Duodenal mucosa (tissue), 2 donors: Measurements from ENCODE around the gene SPTLC2.

Experiments
- H3K27ac ChIP-seq: one replicate; pipeline ENCODE4 v1.7.0; 2013; ENCODE audit warnings: low read depth, low read length
- H3K27me3 ChIP-seq, 2 donors: one replicate each; pipeline ENCODE4 v1.7.0; 2013; ENCODE audit warnings: low read length in 2 of 2, control low read depth in 1 of 2; ENCODE audit not compliant: insufficient read depth in 2 of 2, control insufficient read depth in 1 of 2
- H3K36me3 ChIP-seq, 2 donors: one replicate each; pipeline ENCODE4 v1.7.0; 2013; ENCODE audit warnings: low read length in 2 of 2, control low read depth in 1 of 2; ENCODE audit not compliant: insufficient read depth in 2 of 2, control insufficient read depth in 1 of 2
- H3K4me1 ChIP-seq, 2 donors: one replicate each; pipeline ENCODE4 v1.7.0; 2013; ENCODE audit warnings: low read length in 2 of 2, control low read depth in 1 of 2; ENCODE audit not compliant: insufficient read depth in 2 of 2, control insufficient read depth in 1 of 2
- H3K4me3 ChIP-seq, 2 donors: one replicate each; pipeline ENCODE4 v1.7.0; 2013; ENCODE audit warnings: low read length in 2 of 2, low read depth in 1 of 2
- H3K9ac ChIP-seq, 2 donors: one replicate each; pipeline ENCODE4 v1.7.0; 2013; ENCODE audit warnings: low read length in 2 of 2, low read depth in 1 of 2
- H3K9me3 ChIP-seq, 2 donors: one replicate each; pipeline ENCODE4 v1.7.0; 2013; ENCODE audit warnings: low read length in 2 of 2, control low read depth in 1 of 2; ENCODE audit not compliant: control insufficient read depth in 1 of 2

Gene SPTLC2

DNA sequence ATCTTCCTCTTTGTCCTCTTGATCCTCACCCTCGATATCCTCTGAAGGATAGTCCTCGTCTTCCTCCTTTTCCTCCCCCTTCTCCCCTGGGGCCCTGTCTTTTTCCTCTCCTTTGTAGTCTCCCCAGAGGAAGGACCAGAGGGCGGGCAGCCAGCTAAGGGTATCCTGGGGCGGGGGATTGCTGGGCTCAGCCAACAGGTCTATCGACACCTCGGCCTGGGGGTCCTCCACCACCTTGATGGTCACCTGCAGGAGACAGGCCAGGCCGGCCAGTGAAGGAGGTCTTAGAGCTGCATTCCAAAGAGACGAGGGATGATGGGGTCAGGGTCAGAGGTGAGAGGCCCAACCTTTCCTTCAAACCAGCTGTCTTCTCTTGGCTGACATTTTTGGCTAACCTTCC lies 134.0 kb downstream of the SPTLC2 start:
- Histone ChIP-seq H3K4me3 (no peak overlapping the region), H3K27me3 (no peaks in the 10 kb centered on the region), H3K4me1 (no peaks in the 10 kb centered on the region), H3K9ac (no peak overlapping the region), H3K9me3 (no peaks in the 10 kb centered on the region), H3K27ac (no peak overlapping the region), H3K36me3 (no peaks in the 10 kb centered on the region)

DNA sequence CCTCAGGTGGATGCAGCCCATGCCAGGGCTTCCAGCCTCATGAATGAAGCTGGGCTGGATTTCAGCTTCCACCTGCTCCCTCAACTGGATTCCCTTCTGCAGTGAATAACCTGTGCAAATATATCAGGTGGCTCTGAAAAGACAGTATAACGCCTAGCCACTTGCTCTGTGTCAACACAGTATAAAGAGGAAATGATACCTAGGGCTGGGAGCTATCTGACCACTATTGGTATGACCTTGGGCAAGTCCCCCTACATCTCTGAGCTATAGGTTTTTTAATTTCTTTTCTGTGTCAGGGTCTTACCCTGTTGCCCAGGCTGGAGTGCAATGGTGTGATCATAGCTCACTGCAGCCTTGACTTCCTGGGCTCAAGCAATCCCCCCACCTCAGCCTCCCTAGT lies 137.6 kb downstream of the SPTLC2 start:
- Histone ChIP-seq H3K9ac (no peak overlapping the region), H3K9me3 (no peaks in the 10 kb centered on the region), H3K36me3 (no peaks in the 10 kb centered on the region), H3K27ac (no peak overlapping the region), H3K4me1 (no peaks in the 10 kb centered on the region), H3K27me3 (no peaks in the 10 kb centered on the region), H3K4me3 (no peak overlapping the region)

DNA sequence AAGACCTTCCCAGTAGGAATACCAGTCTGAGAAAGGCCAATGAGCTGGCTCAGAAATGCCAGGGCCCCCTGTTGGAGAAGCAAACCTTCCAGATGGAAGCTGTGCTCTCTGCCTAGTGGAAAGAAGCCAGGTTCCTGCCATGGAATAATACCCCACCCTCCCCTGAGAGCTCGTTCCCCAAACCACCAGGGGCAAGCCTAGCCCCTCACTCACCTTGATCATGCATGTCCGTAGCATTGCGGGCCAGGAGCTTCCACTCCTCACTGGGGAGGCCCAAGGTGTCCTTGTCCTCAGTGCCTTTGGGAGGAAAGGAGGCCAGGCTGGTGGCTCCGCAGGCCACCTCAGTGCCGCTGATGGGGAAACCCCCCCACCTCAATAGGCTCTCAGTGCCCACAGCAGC lies 138.4 kb downstream of the SPTLC2 start:
- no peaks in the 10 kb centered on the region for H3K9me3 ChIP-seq
- H3K36me3 ChIP-seq, result no peaks in the 10 kb centered on the region
- H3K9ac ChIP-seq, result no peak overlapping the region
- no peak overlapping the region for H3K4me3 ChIP-seq
- no peaks in the 10 kb centered on the region for H3K27me3 ChIP-seq
- no peaks in the 10 kb centered on the region for H3K4me1 ChIP-seq
- H3K27ac ChIP-seq, result no peak overlapping the region

DNA sequence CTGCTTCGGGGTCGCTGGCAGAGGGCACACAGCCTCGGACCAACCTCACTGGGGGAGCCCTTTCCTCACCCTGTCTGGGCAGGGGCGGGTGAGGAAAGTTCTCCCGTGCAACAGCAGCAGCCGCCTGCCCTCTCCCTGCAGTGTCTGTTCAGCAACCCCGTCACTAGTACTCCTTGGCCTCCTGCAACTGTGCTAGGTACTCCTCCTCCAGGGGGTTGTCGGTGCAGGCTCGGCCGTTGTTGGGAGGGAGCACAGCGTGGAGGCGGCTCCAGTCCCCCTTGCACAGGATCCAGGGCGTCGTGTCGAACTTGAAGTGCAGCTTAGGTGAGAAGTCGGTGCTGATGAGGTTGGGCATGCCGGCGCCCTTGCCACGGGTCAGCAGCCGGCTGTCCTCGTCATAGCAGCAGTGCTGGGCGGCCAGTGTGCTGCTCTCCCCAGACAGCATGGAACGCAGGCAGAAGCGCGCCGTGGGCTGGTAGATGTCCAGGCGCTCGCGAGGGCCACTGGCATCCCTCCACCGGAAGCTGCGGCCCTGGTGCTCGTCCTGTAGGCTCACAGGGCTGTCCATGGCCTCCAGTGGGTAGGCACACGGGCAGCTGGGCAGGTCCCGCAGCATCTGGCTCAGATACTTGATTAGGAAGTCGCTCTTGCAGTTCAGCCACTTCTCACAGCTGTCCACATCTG lies 140.9 kb downstream of the SPTLC2 start:
- H3K27ac ChIP-seq, result no peak overlapping the region
- H3K4me1 ChIP-seq, result no peaks in the 10 kb centered on the region
- no peaks in the 10 kb centered on the region for H3K9me3 ChIP-seq
- H3K27me3 ChIP-seq, result no peaks in the 10 kb centered on the region
- no peaks in the 10 kb centered on the region for H3K36me3 ChIP-seq
- H3K9ac ChIP-seq, result no peak overlapping the region
- H3K4me3 ChIP-seq, result no peak overlapping the region

DNA sequence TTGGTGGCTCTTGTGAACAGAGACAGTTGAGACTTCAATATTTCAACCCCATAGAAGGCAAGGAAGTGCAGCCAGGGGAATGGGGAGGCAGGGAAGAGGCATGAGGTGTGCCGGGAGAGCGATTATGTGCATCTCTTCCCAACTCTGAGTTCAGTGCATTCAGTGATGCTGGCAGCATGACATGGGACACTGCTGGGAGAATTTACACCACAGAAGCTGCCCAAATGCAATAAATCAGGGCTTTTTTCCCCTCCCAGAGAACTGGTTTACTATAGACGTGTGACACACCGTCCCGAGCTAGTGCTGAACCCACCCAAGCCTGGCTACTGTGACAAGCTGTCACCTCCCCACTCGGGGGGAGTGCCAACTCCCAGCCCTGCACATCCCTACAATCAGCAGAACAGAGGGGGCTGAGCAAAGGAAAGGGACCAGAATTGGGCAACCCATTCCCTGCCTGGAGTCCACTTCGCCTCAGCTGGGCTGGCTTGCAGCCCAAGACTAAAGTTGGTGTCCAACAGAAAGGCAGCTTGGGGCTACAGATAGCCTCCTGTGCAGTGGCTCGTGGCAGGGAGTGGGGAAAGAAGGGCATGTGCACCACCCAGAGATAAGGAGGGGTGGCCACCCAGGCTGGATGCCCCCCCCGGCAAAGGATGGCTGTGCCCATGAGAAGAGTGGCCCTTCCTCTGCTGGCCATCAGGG lies 141.8 kb downstream of the SPTLC2 start:
- Histone ChIP-seq H3K36me3 (peaks cover under 1 to 1% of the 10 kb centered on the region in 2 donors), H3K4me1 (no peaks in the 10 kb centered on the region), H3K9ac (no peak overlapping the region), H3K27ac (no peak overlapping the region), H3K9me3 (no peaks in the 10 kb centered on the region), H3K27me3 (no peaks in the 10 kb centered on the region), H3K4me3 (no peak overlapping the region)

DNA sequence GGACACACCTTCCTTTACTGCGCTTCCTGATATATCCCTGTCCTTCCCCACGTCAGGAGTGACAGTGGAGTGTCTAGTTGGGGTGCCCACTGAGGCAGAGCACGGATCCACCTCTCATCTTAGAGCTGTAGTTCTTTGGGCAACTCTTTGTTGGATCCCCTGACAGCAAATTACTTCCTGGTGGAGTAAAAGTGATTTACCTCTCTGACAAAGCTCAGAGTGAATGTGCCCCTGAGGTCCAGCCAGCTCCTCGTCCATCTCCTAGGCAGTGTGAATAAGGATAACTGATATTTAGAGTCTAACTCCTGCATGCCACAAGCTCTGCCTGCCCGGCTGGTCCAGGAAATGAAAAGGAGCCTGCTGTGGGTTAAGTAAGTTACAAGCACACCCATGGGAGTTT lies 142.5 kb downstream of the SPTLC2 start:
- H3K9ac ChIP-seq, result no peak overlapping the region
- peaks cover 7 to 8% of the 10 kb centered on the region in 2 donors for H3K36me3 ChIP-seq
- H3K9me3 ChIP-seq, result no peaks in the 10 kb centered on the region
- no peak overlapping the region for H3K27ac ChIP-seq
- no peak overlapping the region for H3K4me3 ChIP-seq
- no peaks in the 10 kb centered on the region for H3K27me3 ChIP-seq
- H3K4me1 ChIP-seq, result no peaks in the 10 kb centered on the region

DNA sequence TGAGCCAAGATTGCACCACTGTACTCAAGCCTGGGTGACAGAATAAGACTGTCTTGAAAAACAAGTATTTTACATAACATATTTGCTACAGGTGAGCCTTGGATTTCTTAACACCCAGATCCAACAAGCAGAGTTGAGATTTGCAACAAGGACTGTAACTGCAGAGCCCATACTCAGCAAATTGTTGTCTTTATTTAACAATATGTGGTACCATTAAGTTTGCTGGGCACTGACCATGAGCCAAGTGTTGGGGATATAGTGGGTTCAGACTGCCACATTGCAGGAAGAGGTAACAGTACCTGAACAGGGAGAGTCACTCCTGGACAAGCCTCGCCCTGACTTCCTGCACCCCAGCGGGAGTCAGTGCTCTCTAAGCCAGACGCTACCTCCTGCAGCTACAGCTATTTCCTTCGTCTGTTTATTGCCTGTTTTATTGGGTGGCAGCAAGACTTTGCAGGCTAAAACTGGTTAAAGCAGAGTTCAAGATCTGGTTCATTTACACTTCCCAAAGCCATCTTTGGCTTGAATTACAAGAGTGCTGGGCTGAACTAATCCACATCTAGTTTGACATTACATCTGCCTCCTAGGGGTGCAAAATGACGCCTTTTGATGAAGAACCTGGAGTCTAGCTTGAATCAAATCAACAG lies 146.1 kb downstream of the SPTLC2 start:
- Histone ChIP-seq H3K27ac (no peak overlapping the region), H3K36me3 (peaks cover 17 to 43% of the 10 kb centered on the region in 2 donors), H3K4me3 (no peak overlapping the region), H3K27me3 (no peaks in the 10 kb centered on the region), H3K9me3 (no peaks in the 10 kb centered on the region), H3K4me1 (no peaks in the 10 kb centered on the region), H3K9ac (no peak overlapping the region)

DNA sequence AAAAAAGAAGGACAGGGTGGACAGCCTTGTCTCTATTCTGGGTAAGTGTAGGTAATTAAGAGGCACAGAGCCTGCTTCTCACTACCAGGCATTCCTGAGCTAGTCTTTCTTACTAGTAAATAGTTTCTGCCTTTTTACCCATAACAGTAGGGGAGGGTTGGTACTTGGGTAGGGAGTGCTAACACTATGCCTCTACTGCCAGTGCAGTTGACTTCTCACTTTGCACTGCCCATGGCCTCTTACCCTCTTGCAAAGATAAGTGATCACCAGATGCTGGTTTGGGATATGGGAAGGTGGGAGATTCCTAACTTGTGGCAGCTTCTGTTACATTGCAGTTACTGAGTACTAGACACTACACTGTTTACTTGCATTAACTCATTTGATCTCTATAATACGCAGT lies 146.9 kb downstream of the SPTLC2 start:
- Histone ChIP-seq H3K9ac (no peak overlapping the region), H3K4me1 (no peaks in the 10 kb centered on the region), H3K9me3 (no peaks in the 10 kb centered on the region), H3K27me3 (no peaks in the 10 kb centered on the region), H3K27ac (no peak overlapping the region), H3K36me3 (peaks cover 25 to 51% of the 10 kb centered on the region in 2 donors), H3K4me3 (no peak overlapping the region)

DNA sequence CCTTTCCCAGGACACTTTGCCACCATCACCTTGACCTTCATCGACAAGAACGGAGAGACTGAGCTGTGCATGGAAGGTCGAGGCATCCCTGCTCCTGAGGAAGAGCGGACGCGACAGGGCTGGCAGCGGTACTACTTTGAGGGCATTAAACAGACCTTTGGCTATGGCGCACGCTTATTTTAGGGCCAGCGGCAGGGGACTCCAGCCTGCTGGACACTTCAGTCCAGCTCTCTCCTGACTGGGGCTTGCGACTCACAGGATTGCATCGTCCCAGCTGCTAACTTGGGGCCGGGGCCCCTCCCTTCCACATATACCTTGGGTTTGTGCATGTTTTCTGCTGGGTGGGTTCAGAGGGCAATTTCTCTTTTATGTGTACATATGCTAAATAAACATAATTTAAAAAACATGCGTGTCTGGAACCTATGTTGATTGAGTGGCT lies 147.4 kb downstream of the SPTLC2 start:
- H3K27me3 ChIP-seq, result no peaks in the 10 kb centered on the region
- no peak overlapping the region for H3K27ac ChIP-seq
- no peak overlapping the region for H3K4me3 ChIP-seq
- H3K9me3 ChIP-seq, result no peaks in the 10 kb centered on the region
- H3K36me3 ChIP-seq, result peaks cover 26 to 55% of the 10 kb centered on the region in 2 donors
- H3K9ac ChIP-seq, result no peak overlapping the region
- H3K4me1 ChIP-seq, result no peaks in the 10 kb centered on the region

DNA sequence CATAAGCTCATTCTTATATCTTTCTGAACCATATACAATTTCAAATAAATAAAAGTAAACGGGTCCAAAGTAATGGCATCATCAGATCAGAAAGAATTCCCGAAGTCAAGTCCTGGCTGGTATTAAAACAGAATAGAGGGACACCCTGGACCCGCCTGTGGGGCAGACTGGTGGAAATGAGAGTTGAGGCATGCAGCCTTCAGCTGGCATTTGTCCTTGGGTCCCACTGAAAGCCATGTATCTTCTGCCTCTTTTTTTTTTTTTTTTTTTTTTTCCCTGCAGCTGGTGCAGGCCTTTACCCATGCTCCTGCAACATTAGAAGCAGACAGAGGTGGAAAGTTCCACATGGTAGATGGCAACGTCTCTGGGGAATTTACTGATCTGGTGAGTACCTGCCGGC lies 148.6 kb downstream of the SPTLC2 start:
- Histone ChIP-seq H3K9ac (no peak overlapping the region), H3K4me3 (no peak overlapping the region), H3K9me3 (no peaks in the 10 kb centered on the region), H3K27ac (no peak overlapping the region), H3K27me3 (no peaks in the 10 kb centered on the region), H3K36me3 (peaks cover 32 to 68% of the 10 kb centered on the region in 2 donors), H3K4me1 (no peaks in the 10 kb centered on the region)
